Adipocyte (in vitro differentiated cells): ENCODE measurements around the gene UPK3B.
"Not testable (repeated sequence)": the region's sequence is repeated elsewhere in the genome, so short reads cannot be mapped to it uniquely, and the experiment has no call there.

Source experiments
- DNase-seq: peaks from one replicate; pipeline ENCODE4 v3.0.0-alpha.2; 2015; ENCODE audit warnings: low read depth
- H3K27me3 ChIP-seq: replicated peaks from 2 replicates; pipeline ENCODE4 v1.7.0; 2013; ENCODE audit warnings: mild to moderate bottlenecking, low read length, moderate library complexity; ENCODE audit not compliant: control insufficient read depth, insufficient read depth
- H3K36me3 ChIP-seq: 2 replicates; pipeline ENCODE4 v1.7.0; 2013; ENCODE audit warnings: low read length, mild to moderate bottlenecking, moderate library complexity; ENCODE audit not compliant: control insufficient read depth, insufficient read depth, severe bottlenecking
- H3K4me1 ChIP-seq: 2 replicates; pipeline ENCODE4 v1.7.0; 2013; ENCODE audit warnings: mild to moderate bottlenecking, low read length, moderate library complexity; ENCODE audit not compliant: control insufficient read depth, insufficient read depth
- H3K4me3 ChIP-seq: 2 replicates; pipeline ENCODE4 v1.7.0; 2013; ENCODE audit warnings: mild to moderate bottlenecking, low read length, moderate library complexity
- H3K9ac ChIP-seq: 2 replicates; pipeline ENCODE4 v1.7.0; 2013; ENCODE audit warnings: mild to moderate bottlenecking, low read length, moderate library complexity
- H3K9me3 ChIP-seq: 2 replicates; pipeline ENCODE4 v1.7.0; 2013; ENCODE audit warnings: mild to moderate bottlenecking, low read length, moderate library complexity; ENCODE audit not compliant: control insufficient read depth

The UPK3B gene

DNA sequence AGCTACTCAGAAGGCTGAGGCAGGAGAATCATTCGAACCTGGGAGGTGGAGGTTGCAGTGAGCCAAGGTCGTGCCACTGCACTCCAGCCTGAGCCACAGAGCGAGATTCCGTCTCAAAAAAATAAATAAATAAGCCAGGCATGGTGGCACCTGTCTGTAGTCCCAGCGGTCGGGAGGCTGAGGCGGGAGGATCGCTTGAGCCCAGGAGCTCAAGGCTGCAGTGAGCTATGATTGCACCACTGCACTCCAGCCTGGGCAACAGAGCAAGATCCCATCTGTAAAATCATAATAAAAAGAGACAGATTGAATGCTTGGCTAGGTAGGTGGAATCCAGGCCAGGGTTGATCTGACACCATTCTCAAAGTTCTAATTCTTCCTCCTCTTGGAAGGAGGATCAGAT is 3.7 kb upstream of the UPK3B start:
- H3K9me3 ChIP-seq, H3K4me3 ChIP-seq, H3K27me3 ChIP-seq, DNase-seq, H3K4me1 ChIP-seq, H3K9ac ChIP-seq, H3K36me3 ChIP-seq: not testable (repeated sequence)

DNA sequence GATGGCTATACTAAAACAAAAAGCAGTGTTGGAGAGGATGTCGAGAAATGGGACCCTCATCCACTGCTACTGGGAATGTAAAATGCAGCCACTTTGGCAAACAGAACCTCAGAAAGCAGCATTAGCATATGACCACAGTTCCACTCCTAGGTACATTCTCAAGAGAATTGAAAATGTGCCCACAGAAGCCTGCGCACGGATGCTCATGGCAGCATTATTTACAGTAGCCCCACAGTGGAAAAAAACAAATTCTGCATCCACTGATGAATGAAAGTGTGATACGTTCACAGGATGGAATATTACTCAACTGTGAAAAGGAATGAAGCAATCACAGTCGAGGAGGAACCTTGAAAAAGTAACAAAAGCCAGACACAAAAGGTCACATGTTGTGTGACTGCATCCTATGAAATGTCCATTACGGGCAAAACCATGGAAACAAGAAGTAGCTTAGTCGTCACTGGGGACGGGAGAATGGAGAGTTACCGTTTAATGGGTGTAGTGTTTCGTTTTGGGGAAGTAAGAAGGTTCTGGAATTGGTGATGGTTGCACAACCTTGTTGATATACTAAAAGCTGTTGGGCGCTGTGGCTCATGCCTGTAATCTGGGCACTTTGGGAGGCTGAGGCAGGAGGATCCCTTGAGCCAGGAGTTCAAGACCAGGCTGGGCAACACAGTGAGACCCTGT is 2.5 kb upstream of the UPK3B start:
- no peaks in the 10 kb centered on the region for H3K9me3 ChIP-seq
- no peak overlapping the region for H3K9ac ChIP-seq
- H3K4me3 ChIP-seq: no peak overlapping the region
- H3K27me3 ChIP-seq: no peaks in the 10 kb centered on the region
- H3K4me1 ChIP-seq: peaks cover 7% of the 10 kb centered on the region
- DNase-seq: no peak
- peaks cover 9% of the 10 kb centered on the region for H3K36me3 ChIP-seq

DNA sequence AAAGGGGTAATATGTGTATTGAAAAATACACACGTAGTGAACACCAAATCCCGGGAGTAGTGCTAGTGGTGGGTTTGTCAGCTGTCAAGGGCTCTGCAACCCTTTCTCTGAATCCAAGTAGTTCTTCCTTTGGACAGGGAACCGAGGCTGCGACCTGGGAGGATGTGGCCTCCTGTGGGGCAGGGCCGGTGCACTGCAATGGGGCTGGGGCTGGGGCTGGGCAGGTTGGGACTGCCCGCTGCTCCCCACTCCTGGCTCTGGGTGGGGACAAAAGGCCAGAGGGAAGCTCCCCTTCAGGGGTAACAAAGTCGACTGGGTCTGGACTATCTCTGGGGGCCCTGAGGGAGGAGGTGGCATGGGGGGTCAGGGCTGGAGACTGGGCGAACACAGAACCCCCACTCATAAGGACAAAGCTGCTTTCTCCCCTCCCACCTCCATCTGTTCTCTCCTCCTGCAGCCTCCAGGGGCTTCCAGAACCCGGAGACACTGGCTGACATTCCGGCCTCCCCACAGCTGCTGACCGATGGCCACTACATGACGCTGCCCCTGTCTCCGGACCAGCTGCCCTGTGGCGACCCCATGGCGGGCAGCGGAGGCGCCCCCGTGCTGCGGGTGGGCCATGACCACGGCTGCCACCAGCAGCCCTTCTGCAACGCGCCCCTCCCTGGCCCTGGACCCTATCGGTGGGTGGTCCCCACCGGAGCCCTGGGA is 1.0 kb downstream of the UPK3B start:
- H3K36me3 ChIP-seq, DNase-seq, H3K27me3 ChIP-seq, H3K4me3 ChIP-seq, H3K9me3 ChIP-seq, H3K9ac ChIP-seq: not testable (repeated sequence)
- peaks cover 12% of the 10 kb centered on the region for H3K4me1 ChIP-seq

DNA sequence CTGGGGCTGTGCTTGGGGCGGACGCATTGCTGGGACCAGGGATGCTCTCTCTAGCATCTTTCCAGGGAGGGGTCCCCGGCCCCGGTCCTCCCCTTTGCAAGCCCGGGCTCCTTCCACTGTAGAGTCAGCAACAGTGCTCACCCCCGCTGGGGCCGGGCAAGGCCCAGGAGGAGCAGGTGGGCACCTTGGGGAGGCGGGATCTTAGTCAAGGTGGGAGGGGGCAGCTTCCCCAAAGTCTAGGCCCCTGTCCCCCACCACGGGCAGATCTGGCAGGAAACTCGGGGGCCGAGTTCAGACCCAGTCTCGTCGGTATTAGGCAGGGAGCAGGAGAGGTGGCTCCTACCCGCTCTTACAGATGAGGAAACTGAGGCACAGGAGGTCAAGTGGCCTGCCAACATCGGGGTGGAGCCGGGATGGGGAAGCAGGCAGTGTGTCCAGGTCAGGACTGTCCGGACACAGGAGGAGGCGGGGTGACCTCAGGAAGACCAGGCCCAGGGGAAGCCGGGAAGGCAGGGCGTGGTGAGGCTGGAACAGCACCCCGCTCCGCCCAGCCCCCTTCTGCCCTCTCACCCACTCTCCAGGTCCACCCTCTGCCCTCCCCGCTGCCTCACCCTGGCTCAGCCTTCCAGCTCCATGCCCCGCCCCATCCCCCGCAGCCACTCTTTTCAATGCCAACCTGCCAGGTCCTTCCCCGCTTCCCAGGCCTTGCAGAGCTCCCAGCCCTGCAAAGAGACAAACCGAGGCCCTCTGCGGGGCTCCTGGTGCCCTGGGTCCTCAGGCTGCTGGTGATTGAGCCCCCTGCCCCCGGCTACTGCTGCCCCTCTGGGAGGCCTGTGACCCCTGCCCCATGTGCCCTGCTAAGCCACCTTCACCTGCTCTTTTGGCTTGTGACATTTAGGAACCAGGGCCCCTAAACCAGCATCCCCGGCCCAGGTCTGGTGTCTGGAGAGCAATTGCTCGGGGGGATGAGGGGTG is 1.8 kb downstream of the UPK3B start:
- H3K4me1 ChIP-seq: peaks cover 12% of the 10 kb centered on the region
- H3K27me3 ChIP-seq, H3K9ac ChIP-seq, H3K9me3 ChIP-seq, H3K36me3 ChIP-seq, H3K4me3 ChIP-seq, DNase-seq: not testable (repeated sequence)

DNA sequence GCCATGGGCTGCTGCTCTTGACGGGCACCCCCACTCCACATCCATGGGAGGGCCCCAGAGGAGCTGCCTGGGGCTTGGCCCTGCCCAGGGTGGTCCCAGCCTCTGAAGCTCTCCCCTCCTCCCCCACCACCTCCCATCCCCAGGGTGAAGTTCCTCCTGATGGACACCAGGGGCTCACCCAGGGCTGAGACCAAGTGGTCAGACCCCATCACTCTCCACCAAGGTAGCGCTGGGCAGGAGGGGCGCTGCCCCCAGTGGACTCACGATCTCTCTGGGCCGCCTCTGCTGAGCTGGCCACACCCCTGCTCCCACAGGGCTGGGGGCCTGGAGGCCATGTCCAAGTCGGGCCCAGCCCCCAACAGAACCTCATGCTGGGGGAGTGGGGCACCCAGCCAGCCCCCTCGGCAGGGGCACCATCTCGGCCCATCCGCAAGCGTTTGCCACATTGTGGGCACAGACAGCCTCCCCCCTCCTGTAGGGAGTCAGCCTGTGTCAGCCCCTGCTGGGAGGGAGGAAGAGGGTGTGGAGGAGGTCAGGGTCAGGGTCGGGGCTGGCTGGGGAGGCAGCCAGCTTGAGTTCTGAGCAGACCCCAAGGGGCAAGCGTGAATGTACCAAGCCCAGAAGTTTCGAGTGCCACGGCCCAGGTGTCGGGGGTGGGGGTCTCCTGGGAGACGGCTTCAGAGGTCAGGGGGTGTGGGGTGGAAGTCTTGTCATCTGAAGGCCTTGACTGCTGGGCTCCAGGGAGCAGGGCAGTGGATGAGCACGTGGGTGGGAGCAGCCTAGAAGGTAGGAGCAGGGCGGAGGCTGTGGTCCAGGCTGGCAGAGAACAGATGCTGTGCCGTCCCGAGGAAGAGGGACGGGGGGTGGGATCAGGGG is 2.8 kb downstream of the UPK3B start:
- no peaks in the 10 kb centered on the region for H3K9me3 ChIP-seq
- H3K36me3 ChIP-seq: no peaks in the 10 kb centered on the region
- no peaks in the 10 kb centered on the region for H3K27me3 ChIP-seq
- H3K4me1 ChIP-seq: peaks cover 12% of the 10 kb centered on the region
- H3K4me3 ChIP-seq: no peak overlapping the region
- peak; percentile 30 for DNase-seq
- no peak overlapping the region for H3K9ac ChIP-seq

DNA sequence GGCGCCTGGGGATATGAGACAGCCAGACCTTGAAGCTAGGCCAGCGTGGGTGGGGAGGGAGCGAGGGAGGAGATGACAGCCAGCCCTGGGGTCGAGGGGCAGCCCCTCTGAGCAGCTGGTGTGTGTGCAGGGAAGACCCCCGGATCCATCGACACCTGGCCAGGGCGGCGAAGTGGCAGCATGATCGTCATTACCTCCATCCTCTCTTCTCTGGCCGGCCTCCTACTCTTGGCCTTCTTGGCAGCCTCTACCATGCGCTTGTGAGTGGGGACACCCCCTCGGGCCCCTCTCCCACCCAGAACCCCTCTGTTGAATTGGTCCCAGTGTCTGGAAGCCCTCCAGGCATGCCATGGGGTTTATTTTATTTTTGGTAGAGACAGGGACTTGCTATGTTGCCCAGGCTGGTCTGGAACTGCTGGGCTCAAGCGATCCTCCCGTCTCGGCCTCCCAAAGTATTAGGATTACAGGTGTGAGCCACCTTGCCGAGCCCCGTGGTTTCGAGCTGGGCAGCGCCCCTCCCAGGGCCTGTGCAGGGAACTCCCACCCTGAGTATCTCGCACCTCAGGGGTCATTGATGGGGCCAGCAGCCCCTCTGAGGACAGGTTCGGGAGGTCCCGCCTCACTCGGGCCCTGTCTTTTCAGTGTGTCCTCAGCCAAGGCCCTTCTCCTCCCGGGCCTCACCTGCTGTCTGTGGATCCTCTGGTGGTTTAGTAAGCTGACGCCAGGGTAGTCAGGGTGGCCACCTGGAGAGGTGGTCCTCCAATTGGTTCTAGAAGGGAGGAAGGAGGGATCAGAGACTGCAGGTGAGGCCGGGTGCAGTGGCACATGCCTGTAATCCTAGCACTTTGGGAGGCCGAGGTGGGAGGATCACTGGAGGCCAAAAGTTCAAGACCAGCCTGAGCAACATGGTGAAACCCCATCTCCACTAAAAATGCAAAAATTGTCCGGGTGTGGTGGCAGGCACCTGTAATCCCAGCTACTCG is 3.8 kb downstream of the UPK3B start:
- DNase-seq: no peak
- peaks cover 12% of the 10 kb centered on the region for H3K4me1 ChIP-seq
- H3K9ac ChIP-seq: no peak overlapping the region
- H3K9me3 ChIP-seq: no peaks in the 10 kb centered on the region
- no peaks in the 10 kb centered on the region for H3K27me3 ChIP-seq
- H3K36me3 ChIP-seq: no peaks in the 10 kb centered on the region
- no peak overlapping the region for H3K4me3 ChIP-seq

DNA sequence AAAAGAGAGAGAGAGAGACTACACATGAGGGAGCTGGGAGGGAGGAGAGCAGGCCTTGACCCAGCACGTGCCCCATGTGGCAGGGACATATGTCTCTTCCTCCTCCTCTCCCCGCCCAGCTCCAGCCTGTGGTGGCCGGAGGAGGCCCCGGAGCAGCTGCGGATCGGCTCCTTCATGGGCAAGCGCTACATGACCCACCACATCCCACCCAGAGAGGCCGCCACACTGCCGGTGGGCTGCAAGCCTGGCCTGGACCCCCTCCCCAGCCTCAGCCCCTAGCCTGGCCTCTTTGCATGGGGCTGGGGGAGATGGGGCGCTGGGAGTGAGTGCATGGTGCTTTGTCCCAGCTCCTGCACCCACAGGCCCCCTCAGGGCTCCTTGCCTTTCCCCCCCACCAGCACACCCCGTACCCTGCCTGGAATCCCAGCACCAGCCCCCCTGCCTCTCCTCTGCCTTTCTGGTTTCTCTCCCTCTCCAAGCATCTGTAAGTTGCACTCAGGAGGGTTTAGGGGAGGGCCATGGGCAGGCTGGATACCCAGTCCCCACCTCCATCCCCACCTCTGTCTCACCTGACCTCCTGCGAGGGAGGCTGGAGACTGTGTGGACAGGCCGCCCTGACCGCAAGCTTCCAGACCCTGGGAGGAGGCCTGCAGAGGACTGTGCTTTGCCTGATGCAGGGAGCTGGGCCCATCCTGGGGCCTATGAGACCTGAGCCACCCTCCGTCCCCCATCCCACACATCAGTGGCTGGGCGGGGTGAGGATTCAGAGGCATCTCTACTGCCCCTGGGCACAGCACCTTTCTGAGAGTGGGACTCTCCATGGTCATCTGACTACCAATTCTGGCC is 4.8 kb downstream of the UPK3B start:
- Histone ChIP-seq H3K9ac (no peak overlapping the region), H3K9me3 (no peaks in the 10 kb centered on the region), H3K27me3 (no peaks in the 10 kb centered on the region), H3K4me3 (no peak overlapping the region), H3K36me3 (no peaks in the 10 kb centered on the region), H3K4me1 (peaks cover 9% of the 10 kb centered on the region)
- DNase-seq: no peak

DNA sequence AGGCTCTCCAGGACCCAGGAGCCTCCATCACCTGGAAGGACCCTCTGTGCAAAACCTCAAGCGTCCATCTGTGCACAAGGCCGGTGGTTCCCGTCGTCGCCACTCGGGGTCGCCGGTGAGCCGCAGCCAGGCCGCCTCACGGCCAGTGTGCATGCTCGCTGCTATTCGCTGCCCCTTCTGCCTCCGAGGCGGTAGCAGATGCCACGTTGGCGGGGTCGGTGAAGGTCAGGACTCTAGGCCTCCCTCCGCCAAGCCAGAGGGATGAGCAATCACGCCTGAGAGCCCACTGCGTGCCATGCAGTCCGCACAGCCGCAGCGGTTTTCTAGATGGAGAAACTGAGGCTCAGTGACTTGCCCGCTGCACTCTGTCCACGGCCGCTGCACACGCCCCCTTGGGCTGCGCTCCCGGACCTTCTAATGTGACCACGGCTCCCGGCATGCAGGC is 5.7 kb downstream of the UPK3B start:
- Histone ChIP-seq H3K9me3 (no peaks in the 10 kb centered on the region), H3K36me3 (no peaks in the 10 kb centered on the region), H3K4me1 (peaks cover 8% of the 10 kb centered on the region), H3K9ac (no peak overlapping the region), H3K4me3 (no peak overlapping the region), H3K27me3 (no peaks in the 10 kb centered on the region)
- DNase-seq: peak; percentile 58

DNA sequence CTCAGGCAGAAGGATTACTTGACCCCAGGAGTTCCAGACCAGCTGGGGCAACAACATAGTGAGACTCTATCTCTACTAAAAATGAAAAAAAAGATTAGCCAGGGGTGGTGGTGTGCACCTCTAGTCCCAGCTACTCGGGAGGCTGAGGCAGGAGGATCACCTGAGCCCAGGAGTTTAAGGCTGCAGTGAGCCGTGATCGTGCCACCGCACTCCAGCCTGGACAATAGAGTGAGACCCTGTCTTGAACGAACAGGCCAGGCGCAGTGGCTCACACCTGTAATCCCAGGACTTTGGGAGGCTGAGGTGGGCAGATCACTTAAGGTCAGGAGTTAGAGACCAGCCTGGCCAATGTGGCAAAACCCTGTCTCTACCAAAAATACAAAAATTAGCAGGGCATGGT is 6.6 kb downstream of the UPK3B start:
- DNase-seq, H3K4me1 ChIP-seq, H3K9me3 ChIP-seq, H3K9ac ChIP-seq, H3K36me3 ChIP-seq, H3K4me3 ChIP-seq, H3K27me3 ChIP-seq: not testable (repeated sequence)
